ENCODE results near the gene PCDH9. TPM values are rescaled to one million over a fixed set of nuclear protein-coding genes. Genes with fewer than 3 reads are reported as not detected.

The PCDH9 gene
- total RNA-seq, 1 donor from 2014 or later: 0.26 TPM

GRCh38 chr13:66659286-66659685, 570.9 kb downstream of the PCDH9 start:
- TF ChIP-seq CTCF (IDR thresholded peaks at IDR 0.05; ENCODE audit: insufficient read depth, low read length, severe bottlenecking): no peak
- no peak for DNase-seq (ENCODE audit: low read depth)
- H3K4me3 ChIP-seq (ENCODE audit: low read depth, low read length): no peak overlapping the region
- FAIRE-seq: no peak
- no peaks in the 10 kb centered on the region for H3K27me3 ChIP-seq (ENCODE audit: control insufficient read depth, insufficient read depth, low read length)
- no peaks in the 10 kb centered on the region for H3K36me3 ChIP-seq (ENCODE audit: control insufficient read depth, insufficient read depth, low read length)

- no peak for TF ChIP-seq CTCF (IDR thresholded peaks at IDR 0.05; ENCODE audit: insufficient read depth, low read length, severe bottlenecking)
- Histone ChIP-seq H3K27me3 (ENCODE audit: control insufficient read depth, insufficient read depth, low read length) (no peaks in the 10 kb centered on the region), H3K36me3 (ENCODE audit: control insufficient read depth, insufficient read depth, low read length) (no peaks in the 10 kb centered on the region), H3K4me3 (ENCODE audit: low read depth, low read length) (no peak overlapping the region)
- peak; percentile 100 for DNase-seq (ENCODE audit: low read depth)
- peak; percentile 73 for FAIRE-seq
These were observed 572.8 kb downstream of the PCDH9 start for GRCh38 chr13:66657165-66657881.

GRCh38 chr13:66655847-66656454, 574.2 kb downstream of the PCDH9 start:
- no peak overlapping the region for H3K4me3 ChIP-seq (ENCODE audit: low read depth, low read length)
- TF ChIP-seq CTCF (IDR thresholded peaks at IDR 0.05; ENCODE audit: insufficient read depth, low read length, severe bottlenecking): no peak
- H3K27me3 ChIP-seq (ENCODE audit: control insufficient read depth, insufficient read depth, low read length): no peaks in the 10 kb centered on the region
- no peaks in the 10 kb centered on the region for H3K36me3 ChIP-seq (ENCODE audit: control insufficient read depth, insufficient read depth, low read length)
- no peak for DNase-seq (ENCODE audit: low read depth)
- FAIRE-seq: no peak

- Histone ChIP-seq H3K36me3 (ENCODE audit: control insufficient read depth, insufficient read depth, low read length) (no peaks in the 10 kb centered on the region), H3K27me3 (ENCODE audit: control insufficient read depth, insufficient read depth, low read length) (no peaks in the 10 kb centered on the region), H3K4me3 (ENCODE audit: low read depth, low read length) (no peak overlapping the region)
- DNase-seq (ENCODE audit: low read depth) (no peak), FAIRE-seq (no peak)
- TF ChIP-seq CTCF (IDR thresholded peaks at IDR 0.05; ENCODE audit: insufficient read depth, low read length, severe bottlenecking): no peak
These were observed 585.2 kb downstream of the PCDH9 start for GRCh38 chr13:66644855-66645460.

GRCh38 chr13:66640231-66640630, 589.9 kb downstream of the PCDH9 start:
- FAIRE-seq (no peak), DNase-seq (ENCODE audit: low read depth) (no peak)
- no peak overlapping the region for H3K4me3 ChIP-seq (ENCODE audit: low read depth, low read length)
- no peaks in the 10 kb centered on the region for H3K36me3 ChIP-seq (ENCODE audit: control insufficient read depth, insufficient read depth, low read length)
- no peaks in the 10 kb centered on the region for H3K27me3 ChIP-seq (ENCODE audit: control insufficient read depth, insufficient read depth, low read length)
- no peak for TF ChIP-seq CTCF (IDR thresholded peaks at IDR 0.05; ENCODE audit: insufficient read depth, low read length, severe bottlenecking)

Measured in bronchial epithelial cell (primary cell).